Uterus (tissue), 4 donors: Measurements from ENCODE around the gene CYGB. TPM values are rescaled to one million over a fixed set of nuclear protein-coding genes. Genes with fewer than 3 reads are reported as not detected.

ENCODE experiments used
- DNase-seq, 2 donors: peaks; one replicate each; pipeline ENCODE4 v3.0.0-alpha.2; 2019 to 2020
- H3K27ac ChIP-seq, 2 donors: fragments of 200-600 bp; sonication (generic); 1 replicate in 1 of 2; 2 replicates in 1 of 2; pipeline ENCODE4 v1.5.1; 2016 to 2018
- H3K27me3 ChIP-seq, 2 donors: fragments of 200-600 bp; sonication (generic); one replicate each; pipeline ENCODE4 v1.5.1; 2018 to 2019; ENCODE audit warnings: control low read depth in 1 of 2
- H3K36me3 ChIP-seq, 2 donors: fragments of 200-600 bp; sonication (generic); one replicate each; pipeline ENCODE4 v1.5.1; 2019; ENCODE audit warnings: control low read depth in 1 of 2
- H3K4me1 ChIP-seq, 2 donors: fragments of 200-600 bp; sonication (generic); one replicate each; pipeline ENCODE4 v1.5.1; 2018 to 2019; ENCODE audit warnings: control low read depth in 1 of 2
- H3K4me3 ChIP-seq, 2 donors: fragments of 200-600 bp; sonication (generic); 1 replicate in 1 of 2; 2 replicates in 1 of 2; pipeline ENCODE4 v1.5.1; 2018 to 2019; ENCODE audit warnings: mild to moderate bottlenecking in 1 of 2
- H3K9me3 ChIP-seq, 2 donors: fragments of 200-600 bp; sonication (generic); one replicate each; pipeline ENCODE4 v1.5.1; 2019; ENCODE audit warnings: control low read depth in 1 of 2
- CTCF ChIP-seq, 4 experiments: fragments of 200-600 bp in 2 of 4; fragments of 450-650 bp in 2 of 4; sonication (generic) in 2 of 4; IDR thresholded peaks; one replicate each; pipeline ENCODE4 v1.5.1; 2016 to 2019; ENCODE audit warnings: antibody characterized with exemption in 4 of 4, mild to moderate bottlenecking in 2 of 4, moderate library complexity in 1 of 4
- POLR2A ChIP-seq, 2 donors: fragments of 450-650 bp; IDR thresholded peaks; one replicate each; pipeline ENCODE4 v1.6.1; 2016; ENCODE audit warnings: antibody characterized with exemption in 2 of 2, mild to moderate bottlenecking in 1 of 2, moderate library complexity in 1 of 2
- intact Hi-C: fragments of 100-400 bp; cut with DNase I; formaldehyde crosslinking; loops from one replicate; pipeline ENCODE4 v1.15.1; 2023; ENCODE audit warnings: low total_unique reads
- total RNA-seq, 4 donors: library from RNA; depleted of rRNA in 3 of 4; stranded (reverse); fragments of >200 nt in 3 of 4; gene quantifications; one replicate each; pipeline versions ENCODE4 v1.1.0 to v1.2.4, GENCODE V29; 2014 to 2023
- donor health status: DM: yes; HTN: yes; CAD: no.

The CYGB gene
- total RNA-seq, 4 donors from 2014 or later: 7.8 to 33.2 (median 19.8) TPM

- peaks cover 3 to 5% of the 10 kb centered on the region in 2 donors for H3K27me3 ChIP-seq
Measured at GRCh38 chr17:76584427-76585032, 47.0 kb upstream of the CYGB start.

GRCh38 chr17:76582660-76583059, 45.2 kb upstream of the CYGB start:
- Histone ChIP-seq H3K27ac (no peak overlapping the region), H3K27me3 (peaks cover 2 to 5% of the 10 kb centered on the region in 2 donors), H3K4me1 (no peaks in the 10 kb centered on the region), H3K9me3 (no peaks in the 10 kb centered on the region), H3K36me3 (no peaks in the 10 kb centered on the region), H3K4me3 (no peak overlapping the region)
- intact Hi-C loops: no loop called here
- TF ChIP-seq CTCF (IDR thresholded peaks at IDR 0.05) (no peak), POLR2A (IDR thresholded peaks at IDR 0.05) (no peak)
- DNase-seq: no peak

More at GRCh38 chr17:76584427-76585032, 47.0 kb upstream of the CYGB start:
- Histone ChIP-seq H3K4me1 (no peaks in the 10 kb centered on the region), H3K4me3 (peak overlapping the region; percentile 38 to 40), H3K27ac (peak overlapping the region in 1 of 2 donors; percentile 16), H3K36me3 (no peaks in the 10 kb centered on the region), H3K9me3 (no peaks in the 10 kb centered on the region)
- intact Hi-C loops: no loop called here
- TF ChIP-seq CTCF (IDR thresholded peaks at IDR 0.05): peak in 1 of 4 experiments; percentile 9
- no peak for TF ChIP-seq POLR2A (IDR thresholded peaks at IDR 0.05)
- no peak for DNase-seq

GRCh38 chr17:76581515-76581914, 44.0 kb upstream of the CYGB start:
- no peak overlapping the region for H3K27ac ChIP-seq
- H3K4me1 ChIP-seq: no peaks in the 10 kb centered on the region
- peaks cover 0 to 5% of the 10 kb centered on the region in 2 donors for H3K27me3 ChIP-seq
- H3K4me3 ChIP-seq: no peak overlapping the region
- no peaks in the 10 kb centered on the region for H3K9me3 ChIP-seq
- intact Hi-C loops: no loop called here
- no peak for TF ChIP-seq POLR2A (IDR thresholded peaks at IDR 0.05)
- TF ChIP-seq CTCF (IDR thresholded peaks at IDR 0.05): no peak
- no peak for DNase-seq
- H3K36me3 ChIP-seq: no peaks in the 10 kb centered on the region

- Histone ChIP-seq H3K27ac (no peak overlapping the region), H3K4me3 (no peak overlapping the region), H3K4me1 (no peaks in the 10 kb centered on the region), H3K9me3 (no peaks in the 10 kb centered on the region), H3K36me3 (no peaks in the 10 kb centered on the region), H3K27me3 (no peaks in the 10 kb centered on the region)
- DNase-seq: no peak
- TF ChIP-seq CTCF (IDR thresholded peaks at IDR 0.05) (no peak), POLR2A (IDR thresholded peaks at IDR 0.05) (no peak)
- intact Hi-C loops: no loop called here
Measured at GRCh38 chr17:76579281-76579680, 41.8 kb upstream of the CYGB start.

- no peak overlapping the region for H3K4me3 ChIP-seq
- no peak for TF ChIP-seq CTCF (IDR thresholded peaks at IDR 0.05)
- TF ChIP-seq POLR2A (IDR thresholded peaks at IDR 0.05): no peak
- no peak for DNase-seq
- H3K27me3 ChIP-seq: no peaks in the 10 kb centered on the region
- no peak overlapping the region for H3K27ac ChIP-seq
- intact Hi-C loops: no loop called here
- H3K4me1 ChIP-seq: no peaks in the 10 kb centered on the region
- no peaks in the 10 kb centered on the region for H3K36me3 ChIP-seq
- H3K9me3 ChIP-seq: no peaks in the 10 kb centered on the region
Measured at GRCh38 chr17:76578376-76578775, 40.9 kb upstream of the CYGB start.
